DND-41 (cell line): ENCODE measurements around the gene ZNF33A.
A peak's percentile ranks its signal among the peaks of the same experiment; 100 is the strongest.
"Not testable (repeated sequence)": the region's sequence is repeated elsewhere in the genome, so short reads cannot be mapped to it uniquely, and the experiment has no call there.

Source experiments
- ATAC-seq: fragments of 200-7000 bp; cut with Tn5 transposase; 3 replicates; pipeline ENCODE4 v1.9.1; 2021; ENCODE audit warnings: low read depth; ENCODE audit not compliant: insufficient read depth
- DNase-seq: peaks from one replicate; pipeline ENCODE4 v3.0.0-alpha.2; 2020
- H2AFZ ChIP-seq: 2 replicates; pipeline ENCODE4 v1.6.0; 2012; ENCODE audit warnings: low read depth, low read length
- H3K27ac ChIP-seq: 2 replicates; pipeline ENCODE4 v1.5.1; 2012; ENCODE audit warnings: low read length, inconsistent platforms
- H3K27me3 ChIP-seq: fragments of 200-600 bp; sonication (generic); 2 replicates; pipeline ENCODE4 v1.6.0; 2012; ENCODE audit warnings: low read length, mild to moderate bottlenecking, inconsistent platforms; ENCODE audit not compliant: insufficient read depth, poor library complexity
- H3K36me3 ChIP-seq: 2 replicates; pipeline ENCODE4 v1.5.1; 2012; ENCODE audit warnings: low read length, inconsistent platforms; ENCODE audit not compliant: insufficient read depth
- H3K4me1 ChIP-seq: 2 replicates; pipeline ENCODE4 v1.5.1; 2012; ENCODE audit warnings: mild to moderate bottlenecking, low read length; ENCODE audit not compliant: insufficient read depth
- H3K4me2 ChIP-seq: 2 replicates; pipeline ENCODE4 v1.6.0; 2012; ENCODE audit warnings: mild to moderate bottlenecking, moderate library complexity, low read length, inconsistent platforms; ENCODE audit not compliant: insufficient read depth
- H3K4me3 ChIP-seq, 2 experiments: fragments of 200-600 bp in 1 of 2; shearing (Covaris generic) in 1 of 2; 2 replicates each; pipeline ENCODE4 v1.5.1; 2012 to 2016; ENCODE audit warnings: inconsistent platforms in 2 of 2, low read length in 2 of 2, mild to moderate bottlenecking in 2 of 2, low read depth in 1 of 2, moderate library complexity in 1 of 2
- H3K79me2 ChIP-seq: 2 replicates; pipeline ENCODE4 v1.6.0; 2012; ENCODE audit warnings: low read length, inconsistent platforms; ENCODE audit not compliant: insufficient read depth
- H3K9ac ChIP-seq: 2 replicates; pipeline ENCODE4 v1.6.0; 2012; ENCODE audit warnings: low read depth, mild to moderate bottlenecking, inconsistent platforms, low read length, moderate library complexity
- H3K9me3 ChIP-seq: 2 replicates; pipeline ENCODE4 v1.5.1; 2012; ENCODE audit warnings: low read length, moderate library complexity, mild to moderate bottlenecking, inconsistent platforms; ENCODE audit not compliant: insufficient read depth, severe bottlenecking
- H4K20me1 ChIP-seq: 2 replicates; pipeline ENCODE4 v1.6.0; 2012; ENCODE audit warnings: low read length; ENCODE audit not compliant: insufficient read depth
- EZH2 ChIP-seq: IDR thresholded peaks from 3 replicates; pipeline ENCODE4 v1.6.1; 2012; ENCODE audit warnings: borderline replicate concordance, low read depth, mild to moderate bottlenecking, moderate library complexity, low read length, inconsistent platforms; ENCODE audit not compliant: severe bottlenecking
- TF ChIP-seq, protein P1 (sequence below): IDR thresholded peaks from 2 replicates; pipeline ENCODE4 v1.5.1; 2012; ENCODE audit warnings: borderline replicate concordance, low read length, moderate library complexity, mild to moderate bottlenecking; ENCODE audit not compliant: poor library complexity, severe bottlenecking; ENCODE audit errors: extremely low read depth

The ZNF33A gene

DNA sequence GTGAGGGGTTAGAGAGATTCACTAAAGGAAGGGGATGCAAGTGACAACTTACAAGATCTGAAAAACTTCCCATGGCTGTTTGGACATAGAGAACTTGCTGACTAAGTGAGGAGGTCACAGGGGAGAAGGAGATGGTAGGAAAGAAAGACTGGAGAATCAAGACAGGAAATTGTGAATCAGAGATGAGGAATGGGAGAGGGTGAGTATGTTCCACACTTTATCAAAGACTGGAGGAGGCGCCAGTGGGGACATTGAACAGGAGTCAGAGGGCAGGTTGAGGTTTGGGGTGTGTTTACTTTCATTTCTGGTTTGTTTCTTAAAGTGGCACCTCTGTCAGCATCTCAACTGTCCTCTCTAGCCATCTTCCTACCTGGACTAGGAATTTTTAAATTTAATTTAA, 59.2 kb downstream of the ZNF33A start:
- H3K27ac ChIP-seq, H3K36me3 ChIP-seq, H3K4me1 ChIP-seq, H3K9ac ChIP-seq, H3K79me2 ChIP-seq, H3K9me3 ChIP-seq, H3K27me3 ChIP-seq, H3K4me3 ChIP-seq, H3K4me2 ChIP-seq, H4K20me1 ChIP-seq, H2AFZ ChIP-seq, DNase-seq: not testable (repeated sequence)
- 0 out of 3 replicates have a peak, but pooled peaks have one; percentile 35 for ATAC-seq

DNA sequence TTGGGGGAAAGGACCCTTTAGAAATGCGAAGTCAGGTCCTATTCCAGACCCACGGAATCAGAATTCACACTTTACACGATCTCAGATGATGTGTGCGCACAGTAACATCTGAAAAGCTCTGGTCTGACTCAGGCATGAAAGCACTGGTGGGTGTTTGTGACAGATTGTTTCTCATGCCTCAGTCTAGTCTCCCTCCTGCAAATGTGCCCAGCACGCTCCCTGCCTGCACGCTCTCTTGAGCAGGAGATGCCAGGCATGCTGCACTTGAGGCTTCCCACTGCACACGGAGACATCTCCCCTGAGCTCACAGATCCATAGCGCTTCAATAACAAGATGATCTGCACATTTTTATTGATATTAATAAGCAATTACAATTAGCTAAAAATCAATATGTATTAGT, 60.0 kb downstream of the ZNF33A start:
- H3K9me3 ChIP-seq = no peaks in the 10 kb centered on the region
- DNase-seq = no peak

DNA sequence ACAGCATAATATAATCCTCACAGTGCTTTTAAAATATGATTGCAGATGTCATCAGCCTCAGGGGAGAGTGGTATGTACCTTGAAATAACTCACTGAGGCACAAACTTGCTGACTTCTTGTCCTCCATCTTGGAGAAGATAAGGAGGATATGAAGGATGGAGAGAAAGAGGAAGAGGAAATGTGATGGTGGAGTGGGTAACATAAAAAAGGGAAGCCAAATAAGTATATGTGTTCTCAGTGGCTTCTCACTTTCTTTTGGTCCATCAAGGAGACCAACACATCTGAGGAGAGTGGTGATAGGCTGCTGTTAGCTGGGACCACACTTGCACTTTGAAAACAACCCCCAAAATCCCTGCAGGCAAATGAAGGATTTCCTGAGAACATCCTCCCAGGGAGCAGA, 62.1 kb downstream of the ZNF33A start:
- Histone ChIP-seq H3K9ac (no peak overlapping the region), H3K27ac (no peak overlapping the region), H3K4me1 (no peaks in the 10 kb centered on the region), H3K79me2 (no peaks in the 10 kb centered on the region), H3K36me3 (no peaks in the 10 kb centered on the region), H2AFZ (0 out of 2 replicates have a peak overlapping the region, but pooled peaks have one; percentile 33), H3K9me3 (peaks cover 15% of the 10 kb centered on the region), H3K4me2 (no peak overlapping the region), H3K27me3 (no peaks in the 10 kb centered on the region), H3K4me3 (no peak overlapping the region), H4K20me1 (no peaks in the 10 kb centered on the region)
- no peak for TF ChIP-seq EZH2
- TF ChIP-seq, protein P1, sequence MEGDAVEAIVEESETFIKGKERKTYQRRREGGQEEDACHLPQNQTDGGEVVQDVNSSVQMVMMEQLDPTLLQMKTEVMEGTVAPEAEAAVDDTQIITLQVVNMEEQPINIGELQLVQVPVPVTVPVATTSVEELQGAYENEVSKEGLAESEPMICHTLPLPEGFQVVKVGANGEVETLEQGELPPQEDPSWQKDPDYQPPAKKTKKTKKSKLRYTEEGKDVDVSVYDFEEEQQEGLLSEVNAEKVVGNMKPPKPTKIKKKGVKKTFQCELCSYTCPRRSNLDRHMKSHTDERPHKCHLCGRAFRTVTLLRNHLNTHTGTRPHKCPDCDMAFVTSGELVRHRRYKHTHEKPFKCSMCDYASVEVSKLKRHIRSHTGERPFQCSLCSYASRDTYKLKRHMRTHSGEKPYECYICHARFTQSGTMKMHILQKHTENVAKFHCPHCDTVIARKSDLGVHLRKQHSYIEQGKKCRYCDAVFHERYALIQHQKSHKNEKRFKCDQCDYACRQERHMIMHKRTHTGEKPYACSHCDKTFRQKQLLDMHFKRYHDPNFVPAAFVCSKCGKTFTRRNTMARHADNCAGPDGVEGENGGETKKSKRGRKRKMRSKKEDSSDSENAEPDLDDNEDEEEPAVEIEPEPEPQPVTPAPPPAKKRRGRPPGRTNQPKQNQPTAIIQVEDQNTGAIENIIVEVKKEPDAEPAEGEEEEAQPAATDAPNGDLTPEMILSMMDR = no peak
- ATAC-seq = no peak
- DNase-seq = no peak

More for the DNA sequence above, 60.0 kb downstream of the ZNF33A start:
- Histone ChIP-seq H3K36me3 (no peaks in the 10 kb centered on the region), H3K27ac (no peak overlapping the region), H3K4me2 (no peak overlapping the region), H3K4me3 (no peak overlapping the region), H3K9ac (no peak overlapping the region), H3K79me2 (no peaks in the 10 kb centered on the region), H2AFZ (no peak overlapping the region), H3K27me3 (no peaks in the 10 kb centered on the region), H3K4me1 (no peaks in the 10 kb centered on the region), H4K20me1 (no peaks in the 10 kb centered on the region)
- no peak for ATAC-seq
- TF ChIP-seq, protein P1 = no peak
- TF ChIP-seq EZH2 = no peak

DNA sequence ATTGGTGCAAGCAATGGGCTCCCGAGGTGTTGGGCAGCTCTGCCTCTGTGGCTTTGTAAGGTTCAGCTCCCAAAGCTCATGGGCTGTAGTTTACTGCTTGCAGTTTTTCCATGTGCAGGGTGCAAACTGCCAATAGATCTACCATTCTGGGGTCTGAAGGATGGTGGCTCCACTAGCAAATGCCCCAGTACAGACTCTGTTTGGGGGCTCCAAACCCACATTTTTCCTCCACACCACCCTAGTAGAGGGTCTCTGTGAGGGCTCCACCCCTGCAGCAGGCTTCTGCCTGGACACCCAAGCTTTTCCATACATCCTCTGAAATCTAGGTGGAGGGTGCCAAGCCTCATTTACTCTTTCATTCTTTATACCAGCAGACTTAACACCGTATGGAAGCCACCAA, 66.2 kb downstream of the ZNF33A start:
- TF ChIP-seq, protein P1 = no peak
- TF ChIP-seq EZH2 = no peak
- Histone ChIP-seq H3K4me1 (no peaks in the 10 kb centered on the region), H3K4me2 (no peak overlapping the region), H3K27me3 (no peaks in the 10 kb centered on the region), H4K20me1 (no peaks in the 10 kb centered on the region), H3K4me3 (no peak overlapping the region), H2AFZ (no peak overlapping the region), H3K9me3 (peaks cover 15% of the 10 kb centered on the region), H3K27ac (no peak overlapping the region), H3K79me2 (no peaks in the 10 kb centered on the region), H3K9ac (no peak overlapping the region), H3K36me3 (no peaks in the 10 kb centered on the region)
- DNase-seq = no peak
- ATAC-seq = no peak

DNA sequence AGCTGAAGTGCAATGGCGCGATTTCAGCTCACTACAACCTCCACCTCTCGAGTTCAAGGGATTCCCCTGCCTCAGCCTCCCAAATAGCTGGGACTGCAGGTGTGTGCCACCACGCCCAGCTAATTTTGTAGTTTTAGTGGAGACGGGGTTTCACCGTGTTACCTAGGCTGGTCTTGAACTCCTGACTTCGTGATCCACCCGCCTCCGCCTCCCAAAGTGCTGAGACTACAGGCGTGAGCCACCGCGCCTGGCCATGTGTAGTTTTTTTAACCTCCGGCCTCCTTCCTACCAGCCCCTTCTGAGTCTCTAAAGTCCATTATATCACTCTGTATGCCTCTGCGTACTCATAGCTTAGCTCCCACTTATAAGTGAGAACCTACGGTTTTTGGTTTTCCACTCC, 82.8 kb downstream of the ZNF33A start:
- not testable (repeated sequence) for ATAC-seq, H3K27me3 ChIP-seq, DNase-seq, H3K4me3 ChIP-seq, H3K9me3 ChIP-seq, H3K9ac ChIP-seq, H4K20me1 ChIP-seq
- Histone ChIP-seq H3K27ac (peak overlapping the region; percentile 87; the same call in 1 of the 2 replicates), H3K79me2 (peaks cover 40% of the 10 kb centered on the region), H3K4me1 (peaks cover 25% of the 10 kb centered on the region), H3K36me3 (peaks cover 39% of the 10 kb centered on the region), H2AFZ (peak overlapping the region; percentile 92), H3K4me2 (peak overlapping the region; percentile 91; the same call in 1 of the 2 replicates)
